ENCODE measurements around the gene UPK1B.
"Not testable (repeated sequence)": the region's sequence is repeated elsewhere in the genome, so short reads cannot be mapped to it uniquely, and the experiment has no call there.

UPK1B gene

GRCh38 chr3:119173325-119173724 is at the start of gene UPK1B:
TSS of gene UPK1B (plus strand) at chr3:119173598. CDS start at chr3:119186742, 13,144 bp downstream.
- no peak for DNase-seq

- DNase-seq = no peak
These were observed 48.1 kb upstream of the UPK1B start for GRCh38 chr3:119125342-119125741.

GRCh38 chr3:119125742-119126504 is 47.5 kb upstream of the UPK1B start:
- DNase-seq = no peak

- not testable (repeated sequence) for DNase-seq
These were observed 43.1 kb upstream of the UPK1B start for GRCh38 chr3:119130291-119130690.

- DNase-seq = not testable (repeated sequence)
These were observed 41.1 kb upstream of the UPK1B start for GRCh38 chr3:119132291-119132690.

GRCh38 chr3:119139360-119139759 is 34.0 kb upstream of the UPK1B start:
- DNase-seq = not testable (repeated sequence)

- DNase-seq = no peak
These were observed 32.9 kb upstream of the UPK1B start for GRCh38 chr3:119140466-119140865.

- no peak for DNase-seq
These were observed 28.3 kb upstream of the UPK1B start for GRCh38 chr3:119145128-119145499.

- DNase-seq = peak; percentile 40
These were observed 27.8 kb upstream of the UPK1B start, which contains the start of gene TEX55 for GRCh38 chr3:119145500-119146167. TSS of gene TEX55 (plus strand) at chr3:119146165. CDS start at chr3:119146190, 25 bp downstream.

- no peak for DNase-seq
These were observed 26.6 kb upstream of the UPK1B start for GRCh38 chr3:119146578-119147375.

- DNase-seq = no peak
These were observed 25.9 kb upstream of the UPK1B start for GRCh38 chr3:119147494-119147893.

- no peak for DNase-seq
These were observed 24.8 kb upstream of the UPK1B start for GRCh38 chr3:119148493-119149180.

- no peak for DNase-seq
These were observed 23.9 kb upstream of the UPK1B start for GRCh38 chr3:119149484-119149883.

- DNase-seq = no peak
These were observed 16.5 kb upstream of the UPK1B start for GRCh38 chr3:119156868-119157267.

GRCh38 chr3:119157971-119158370 is 15.4 kb upstream of the UPK1B start:
- no peak for DNase-seq

- no peak for DNase-seq
These were observed 13.0 kb upstream of the UPK1B start for GRCh38 chr3:119160361-119160760.

GRCh38 chr3:119160815-119161214 is 12.6 kb upstream of the UPK1B start:
- DNase-seq = no peak

GRCh38 chr3:119161240-119161639 is 12.2 kb upstream of the UPK1B start:
- DNase-seq = no peak

- not testable (repeated sequence) for DNase-seq
These were observed 8.7 kb upstream of the UPK1B start for GRCh38 chr3:119164745-119165144.

GRCh38 chr3:119170821-119171220 is 2.6 kb upstream of the UPK1B start:
- no peak for DNase-seq

GRCh38 chr3:119175872-119176756 is 2.7 kb downstream of the UPK1B start:
- no peak for DNase-seq

- DNase-seq = no peak
These were observed 3.4 kb downstream of the UPK1B start for GRCh38 chr3:119176778-119177177.
